Upper lobe of right lung (tissue), 1 donor: ENCODE measurements around the gene EXT2. TPM values are rescaled to one million over a fixed set of nuclear protein-coding genes. Genes with fewer than 3 reads are reported as not detected.

Source experiments
- ATAC-seq: fragments of 200-7000 bp; cut with Tn5 transposase; one replicate; pipeline ENCODE4 v1.9.1; 2020; ENCODE audit warnings: mild to moderate bottlenecking, moderate library complexity
- DNase-seq: peaks from one replicate; pipeline ENCODE4 v3.0.0-alpha.2; 2020
- H3K27ac ChIP-seq: fragments of 200-600 bp; one replicate; pipeline ENCODE4 v1.8.0; 2022
- H3K27me3 ChIP-seq: fragments of 200-600 bp; one replicate; pipeline ENCODE4 v1.8.0; 2022; ENCODE audit warnings: mild to moderate bottlenecking
- H3K36me3 ChIP-seq: fragments of 200-600 bp; one replicate; pipeline ENCODE4 v1.8.0; 2022
- H3K4me1 ChIP-seq: fragments of 200-600 bp; one replicate; pipeline ENCODE4 v1.8.0; 2022
- H3K4me3 ChIP-seq: fragments of 200-600 bp; one replicate; pipeline ENCODE4 v1.8.0; 2022; ENCODE audit warnings: mild to moderate bottlenecking
- H3K9me3 ChIP-seq: fragments of 200-600 bp; one replicate; pipeline ENCODE4 v1.8.0; 2022
- intact Hi-C: fragments of 100-400 bp; cut with DNase I; formaldehyde crosslinking; loops from one replicate; pipeline ENCODE4 v1.11.0; 2022
- total RNA-seq: library from RNA; stranded (reverse); fragmentation: NEBNext Ultra II Directional; extraction: Animal tissue kit (Norgen Biotek cat#: 25700); gene quantifications from one replicate; pipeline ENCODE4 v1.2.1, GENCODE V29; 2021
- TF ChIP-seq, protein P1 (sequence below): fragments of 200-600 bp; IDR thresholded peaks from one replicate; pipeline ENCODE4 v1.8.0; 2022; ENCODE audit warnings: antibody characterized with exemption
- donor health status: DM: no; HTN: yes; CAD: no; lungs with severe emphysema.

The EXT2 gene
- total RNA-seq, 1 donor from 2014 or later = 61.2 TPM

DNA sequence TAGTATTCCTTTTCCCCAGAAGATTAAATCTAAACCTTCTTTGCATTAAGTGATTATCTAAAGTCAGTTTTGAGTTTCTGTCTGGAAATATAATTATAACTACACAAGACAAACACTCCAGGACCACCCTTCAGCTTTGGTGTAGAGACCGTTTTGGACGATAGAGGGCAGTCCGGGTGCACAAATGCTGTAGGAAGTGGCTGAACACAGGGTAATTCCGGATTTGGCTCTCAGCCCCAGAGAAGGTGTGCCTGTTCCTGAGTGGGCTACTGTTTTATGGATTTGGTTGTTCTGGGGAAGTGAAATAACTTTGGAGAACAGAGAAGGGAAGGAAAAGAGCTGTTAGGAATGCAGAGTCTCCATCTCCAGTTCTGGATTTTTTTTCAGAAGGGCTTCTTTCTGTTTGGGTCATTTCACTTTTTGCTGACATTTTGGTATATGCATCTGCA, 14.8 kb downstream of the EXT2 start:
- H3K4me3 ChIP-seq = no peak overlapping the region
- peaks cover 5% of the 10 kb centered on the region for H3K4me1 ChIP-seq
- intact Hi-C loops = no loop called here
- no peaks in the 10 kb centered on the region for H3K27me3 ChIP-seq
- H3K27ac ChIP-seq = no peak overlapping the region
- peaks cover 45% of the 10 kb centered on the region for H3K36me3 ChIP-seq
- no peaks in the 10 kb centered on the region for H3K9me3 ChIP-seq
- ATAC-seq (peak; percentile 91), DNase-seq (no peak)
- TF ChIP-seq, protein P1, sequence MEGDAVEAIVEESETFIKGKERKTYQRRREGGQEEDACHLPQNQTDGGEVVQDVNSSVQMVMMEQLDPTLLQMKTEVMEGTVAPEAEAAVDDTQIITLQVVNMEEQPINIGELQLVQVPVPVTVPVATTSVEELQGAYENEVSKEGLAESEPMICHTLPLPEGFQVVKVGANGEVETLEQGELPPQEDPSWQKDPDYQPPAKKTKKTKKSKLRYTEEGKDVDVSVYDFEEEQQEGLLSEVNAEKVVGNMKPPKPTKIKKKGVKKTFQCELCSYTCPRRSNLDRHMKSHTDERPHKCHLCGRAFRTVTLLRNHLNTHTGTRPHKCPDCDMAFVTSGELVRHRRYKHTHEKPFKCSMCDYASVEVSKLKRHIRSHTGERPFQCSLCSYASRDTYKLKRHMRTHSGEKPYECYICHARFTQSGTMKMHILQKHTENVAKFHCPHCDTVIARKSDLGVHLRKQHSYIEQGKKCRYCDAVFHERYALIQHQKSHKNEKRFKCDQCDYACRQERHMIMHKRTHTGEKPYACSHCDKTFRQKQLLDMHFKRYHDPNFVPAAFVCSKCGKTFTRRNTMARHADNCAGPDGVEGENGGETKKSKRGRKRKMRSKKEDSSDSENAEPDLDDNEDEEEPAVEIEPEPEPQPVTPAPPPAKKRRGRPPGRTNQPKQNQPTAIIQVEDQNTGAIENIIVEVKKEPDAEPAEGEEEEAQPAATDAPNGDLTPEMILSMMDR = peak; percentile 75

DNA sequence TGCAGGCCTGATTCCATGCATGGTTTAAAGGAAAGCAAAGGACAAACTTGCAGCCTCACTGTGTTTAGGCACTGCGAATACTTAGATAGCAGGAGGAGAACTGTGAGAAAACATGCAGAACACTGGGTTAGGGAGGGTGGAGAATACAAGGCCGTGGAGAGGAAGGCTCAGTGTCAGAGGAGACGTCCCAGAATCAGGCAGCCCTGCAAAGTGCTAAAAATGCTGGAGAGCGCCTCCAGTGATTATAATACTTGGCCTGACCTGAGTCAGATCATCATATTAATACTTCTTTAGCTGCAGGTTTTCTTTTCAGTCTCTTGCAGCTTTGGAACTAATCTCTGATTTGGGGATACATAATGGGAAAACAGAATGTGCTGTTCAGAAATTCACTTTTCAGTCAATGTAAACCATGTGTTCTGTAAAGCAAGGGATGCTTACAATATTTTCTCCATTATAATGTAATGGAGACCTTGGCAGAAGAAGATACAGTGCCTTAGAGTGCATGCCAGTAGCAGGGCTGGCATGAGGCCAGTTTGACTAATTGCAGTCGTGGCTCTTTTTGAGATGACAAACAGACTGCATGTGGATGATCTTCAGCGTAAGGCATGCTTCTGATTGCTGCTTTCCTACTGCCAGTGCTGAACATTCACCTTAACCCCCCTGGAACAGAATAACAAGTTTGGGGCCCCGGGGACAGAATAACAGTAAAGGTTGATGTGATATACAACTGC, 16.8 kb downstream of the EXT2 start:
- no peak overlapping the region for H3K27ac ChIP-seq
- ATAC-seq = no peak

DNA sequence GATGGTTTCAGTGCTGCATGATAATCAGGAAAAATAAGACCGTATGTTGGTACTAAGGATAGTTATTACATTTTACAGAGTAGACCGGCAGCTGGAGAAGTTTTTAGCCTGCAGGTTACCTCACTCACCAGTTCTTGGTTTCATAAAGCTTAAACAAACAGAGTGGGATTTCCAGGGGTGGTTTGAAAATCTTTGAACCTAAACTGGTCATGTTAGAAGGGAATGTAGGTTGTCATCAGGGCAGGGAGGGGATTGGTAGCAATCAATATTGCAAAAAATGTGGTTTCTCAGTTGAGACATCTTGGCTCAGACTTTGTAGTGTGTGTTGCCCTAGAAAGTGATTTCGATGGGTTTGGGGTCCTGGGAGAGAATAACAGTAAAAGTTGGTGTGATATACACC, 17.5 kb downstream of the EXT2 start:
- no peak for ATAC-seq
- H3K27me3 ChIP-seq = no peaks in the 10 kb centered on the region

More for the DNA sequence above, 16.8 kb downstream of the EXT2 start:
- Histone ChIP-seq H3K9me3 (no peaks in the 10 kb centered on the region), H3K27me3 (no peaks in the 10 kb centered on the region), H3K4me3 (no peak overlapping the region), H3K4me1 (peaks cover 5% of the 10 kb centered on the region), H3K36me3 (peaks cover 49% of the 10 kb centered on the region)
- TF ChIP-seq, protein P1 = no peak
- DNase-seq = no peak
- intact Hi-C loops = no loop called here

DNA sequence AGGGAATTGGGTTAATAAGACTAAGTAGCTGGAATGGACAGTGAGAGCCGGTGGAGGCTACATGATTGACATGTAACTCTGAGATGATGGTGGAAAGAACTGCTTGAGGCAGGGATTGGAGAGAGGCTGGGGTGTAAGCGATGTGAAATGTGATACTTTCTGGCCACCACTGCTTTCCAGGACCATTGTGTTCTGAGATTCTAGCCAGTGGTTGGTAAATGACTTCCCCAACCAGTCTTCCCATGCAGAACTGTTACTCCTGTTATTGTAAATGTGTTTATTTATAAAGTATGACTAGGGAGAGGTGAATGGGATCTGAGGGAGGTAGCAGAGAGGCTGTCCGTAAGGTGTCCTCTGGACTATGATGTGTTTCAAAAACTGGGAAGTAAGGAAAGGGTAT, 18.1 kb downstream of the EXT2 start:
- Histone ChIP-seq H3K27ac (no peak overlapping the region), H3K36me3 (peaks cover 36% of the 10 kb centered on the region), H3K27me3 (no peaks in the 10 kb centered on the region), H3K4me1 (peaks cover 5% of the 10 kb centered on the region), H3K4me3 (no peak overlapping the region), H3K9me3 (no peaks in the 10 kb centered on the region)
- ATAC-seq = no peak
- TF ChIP-seq, protein P1 = no peak
- DNase-seq = no peak
- intact Hi-C loops = no loop called here

More for the DNA sequence above, 17.5 kb downstream of the EXT2 start:
- Histone ChIP-seq H3K4me1 (peaks cover 5% of the 10 kb centered on the region), H3K27ac (no peak overlapping the region), H3K4me3 (no peak overlapping the region), H3K9me3 (no peaks in the 10 kb centered on the region), H3K36me3 (peaks cover 42% of the 10 kb centered on the region)
- TF ChIP-seq, protein P1 = no peak
- intact Hi-C loops = no loop called here
- no peak for DNase-seq

DNA sequence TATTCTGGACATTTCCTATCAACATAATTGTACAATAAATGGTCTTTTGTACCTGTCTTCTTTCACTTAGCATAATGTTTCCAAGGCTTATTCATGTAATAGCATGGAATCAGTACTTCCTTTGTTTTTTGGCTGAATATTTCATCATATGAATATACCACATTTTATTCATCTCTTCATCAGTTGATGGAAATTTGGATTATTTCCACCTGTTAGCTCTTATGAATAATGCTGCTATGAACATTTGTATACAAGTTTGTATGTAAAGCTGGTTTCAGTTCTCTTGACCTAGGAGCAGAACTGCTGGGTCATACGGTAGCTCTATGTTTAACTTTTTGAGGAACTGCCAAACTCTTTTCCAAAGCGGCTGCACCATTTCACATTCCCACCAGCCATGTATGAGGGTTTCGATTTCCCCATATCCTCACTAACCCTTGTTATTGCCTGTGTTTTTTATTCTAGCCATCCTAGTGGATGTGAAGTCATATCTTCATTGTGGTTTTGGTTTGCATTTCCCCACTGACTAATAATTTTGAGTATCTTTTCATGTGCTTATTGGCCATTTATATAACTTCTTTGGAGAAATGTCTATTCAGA, 20.9 kb downstream of the EXT2 start:
- H3K36me3 ChIP-seq = peaks cover 21% of the 10 kb centered on the region
- H3K9me3 ChIP-seq = no peaks in the 10 kb centered on the region
- TF ChIP-seq, protein P1 = no peak
- peaks cover 5% of the 10 kb centered on the region for H3K4me1 ChIP-seq
- DNase-seq (no peak), ATAC-seq (peak; percentile 56)
- no peak overlapping the region for H3K4me3 ChIP-seq
- no peak overlapping the region for H3K27ac ChIP-seq
- no peaks in the 10 kb centered on the region for H3K27me3 ChIP-seq
- intact Hi-C loops = no loop called here
